Adrenal gland (tissue), 12 donors: Measurements from ENCODE around the gene CHD1. TPM values are rescaled to one million over a fixed set of nuclear protein-coding genes. Genes with fewer than 3 reads are reported as not detected.
A peak's percentile ranks its signal among the peaks of the same experiment; 100 is the strongest.

Experiments used
- DNase-seq, 7 donors: peaks; one replicate each; pipeline ENCODE4 v3.0.0-alpha.2; 2019 to 2020
- H3K27ac ChIP-seq, 5 donors: fragments of 200-600 bp; sonication (generic) in 4 of 5; 1 replicate in 3 of 5; 2 replicates in 2 of 5; pipeline versions ENCODE4 v1.5.1 to v1.8.0; 2016 to 2020; ENCODE audit warnings: mild to moderate bottlenecking in 1 of 5
- H3K27me3 ChIP-seq: fragments of 200-600 bp; 2 replicates; pipeline ENCODE4 v1.8.0; 2021
- H3K36me3 ChIP-seq, 2 donors: fragments of 200-600 bp; replicated peaks in 1 of 2; 1 replicate in 1 of 2; 2 replicates in 1 of 2; pipeline versions ENCODE4 v1.5.1 to v1.8.0; 2018 to 2022
- H3K4me1 ChIP-seq, 2 donors: fragments of 200-600 bp; replicated peaks in 1 of 2; 1 replicate in 1 of 2; 2 replicates in 1 of 2; pipeline versions ENCODE4 v1.5.1 to v1.8.0; 2018 to 2021
- H3K4me3 ChIP-seq, 4 donors: fragments of 200-600 bp; sonication (generic) in 3 of 4; one replicate each; pipeline ENCODE4 v1.5.1; 2016 to 2018
- H3K9me3 ChIP-seq, 3 donors: fragments of 200-600 bp; sonication (generic) in 1 of 3; replicated peaks in 1 of 3; 1 replicate in 2 of 3; 2 replicates in 1 of 3; pipeline versions ENCODE4 v1.5.1 to v1.8.0; 2016 to 2021
- CTCF ChIP-seq, 6 experiments: fragments of 450-650 bp in 4 of 6; fragments of 200-600 bp in 2 of 6; sonication (generic) in 1 of 6; IDR thresholded peaks; 1 replicate in 5 of 6; 2 replicates in 1 of 6; pipeline versions ENCODE4 v1.5.1 to v1.8.0; 2016 to 2021; ENCODE audit warnings: antibody characterized with exemption in 6 of 6, mild to moderate bottlenecking in 2 of 6, moderate library complexity in 1 of 6
- POLR2A ChIP-seq, 2 donors: fragments of 450-650 bp; IDR thresholded peaks; one replicate each; pipeline ENCODE4 v1.6.1; 2017; ENCODE audit warnings: antibody characterized with exemption in 2 of 2, mild to moderate bottlenecking in 2 of 2, moderate library complexity in 1 of 2
- WGBS, 4 donors: extraction: QIAGEN DNeasy Blood & Tissue Kit in 2 of 4; methylation state at CpG; one replicate each; pipeline versions ENCODE4 v1.1.5 to v1.1.7; 2013 to 2017; 5-methylcytosine and 5-hydroxymethylcytosine counted together
- intact Hi-C, 2 donors: fragments of 100-400 bp; cut with DNase I; formaldehyde crosslinking; loops; one replicate each; pipeline versions ENCODE4 v1.14.1 to v1.15.0; 2022 to 2023
- polyA plus RNA-seq, 3 donors: library from polyadenylated mRNA; stranded (reverse); fragments of 200-250 nt in 2 of 3; fragments of 350-450 nt in 1 of 3; fragmentation: Illumina TruSeq in 1 of 3; extraction: RNeasy Lipid Tissue Mini Kit (QIAGEN cat#74804) in 1 of 3; gene quantifications; one replicate each; pipeline ENCODE4 v1.2.3, GENCODE V29; 2013 to 2014
- total RNA-seq, 9 donors: library from RNA; depleted of rRNA in 4 of 9; stranded (reverse); fragments of >200 nt in 4 of 9; fragments of 120-200 nt in 1 of 9; fragmentation: NEBNext Ultra II Directional in 1 of 9; extraction: Animal tissue kit (Norgen Biotek cat#: 25700) in 1 of 9; gene quantifications; one replicate each; pipeline versions ENCODE4 v1.1.0 to v1.2.4, GENCODE V29; 2013 to 2023
- donor health status: healthy with polysubstance abuse.
- donor health status: Bipolar disorder and iron deficiency.
- donor health status: DM: yes; HTN: yes; CAD: no.
- donor health status: DM: no; HTN: no; CAD: no.
- donor health status: DM: no; HTN: no; CAD: no.
- donor health status: DM: yes; HTN: yes; CAD: no.

Gene CHD1
- total and polyA plus RNA-seq, 12 donors: 16.0 to 64.9 (median 27.9) TPM

DNA sequence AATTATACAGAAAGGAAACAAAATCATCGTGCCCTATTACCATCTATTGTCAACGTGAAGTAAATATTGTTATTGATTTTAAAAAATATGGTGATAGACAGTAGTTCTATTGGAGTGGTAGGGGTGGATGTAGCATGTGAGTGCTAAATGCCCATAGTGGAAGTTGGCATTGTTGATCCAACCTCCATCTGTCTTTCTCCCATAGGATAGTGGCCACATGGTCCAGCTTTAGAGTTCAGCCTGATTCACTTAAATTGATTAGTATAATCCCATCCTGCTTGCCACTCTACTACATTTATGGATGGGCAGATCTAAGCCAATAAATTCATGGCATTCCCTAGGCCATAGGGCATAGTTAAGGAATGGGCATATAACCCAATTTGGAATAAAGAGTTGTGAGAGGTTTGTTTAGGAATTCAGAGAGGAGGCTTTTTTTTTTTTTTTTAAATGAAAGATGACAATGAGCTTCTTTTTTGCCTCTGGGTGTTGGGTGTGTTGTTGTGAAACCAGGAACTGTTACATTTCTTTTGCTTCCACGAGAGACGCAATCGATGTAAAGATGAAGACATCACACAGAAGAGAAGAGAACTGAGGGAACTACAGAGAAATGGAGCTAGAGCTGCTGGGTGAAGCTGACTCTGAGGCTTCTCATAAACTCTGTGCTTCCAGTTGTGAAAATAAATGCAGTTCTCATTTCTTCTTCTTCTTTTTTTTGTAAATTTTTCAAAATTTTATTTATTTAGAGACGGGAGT, 12.5 kb upstream of the CHD1 start:
- no peak overlapping the region for H3K4me3 ChIP-seq
- 75 to 79% (median 76%) methylated on average over 6 of the region's 6 CpGs for WGBS, 4 donors
- intact Hi-C loops: no loop called here
- H3K9me3 ChIP-seq: no peaks in the 10 kb centered on the region
- DNase-seq: no peak
- H3K27me3 ChIP-seq: no peaks in the 10 kb centered on the region
- TF ChIP-seq CTCF (IDR thresholded peaks at IDR 0.05): no peak
- H3K36me3 ChIP-seq: no peaks in the 10 kb centered on the region
- peaks cover 3 to 36% of the 10 kb centered on the region in 2 donors for H3K4me1 ChIP-seq
- H3K27ac ChIP-seq: peak overlapping the region in 1 of 5 donors; percentile 20

DNA sequence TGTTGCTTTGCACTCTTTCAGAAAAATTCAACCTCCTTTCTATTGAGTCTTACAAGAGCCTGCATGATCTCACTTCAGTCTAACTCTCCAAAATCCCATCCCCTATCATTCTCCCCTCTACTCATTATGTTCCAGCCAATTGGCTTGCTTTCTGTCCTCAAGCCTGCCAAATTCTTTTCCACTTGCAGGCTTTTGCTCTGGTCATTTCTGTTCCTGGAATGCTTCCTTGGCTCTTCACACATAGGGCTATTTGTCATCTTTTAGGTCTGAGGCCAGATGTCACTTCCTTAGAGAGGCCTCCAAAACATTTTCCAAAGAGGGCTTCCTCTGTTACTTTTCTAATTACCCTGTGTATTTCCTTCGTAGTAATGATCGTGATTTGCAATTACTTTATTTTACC, 11.8 kb upstream of the CHD1 start:
- Histone ChIP-seq H3K36me3 (no peaks in the 10 kb centered on the region), H3K9me3 (no peaks in the 10 kb centered on the region), H3K27me3 (no peaks in the 10 kb centered on the region), H3K4me1 (peaks cover 3 to 36% of the 10 kb centered on the region in 2 donors), H3K27ac (peak overlapping the region in 1 of 5 donors; percentile 4), H3K4me3 (no peak overlapping the region)
- intact Hi-C loops: no loop called here
- TF ChIP-seq CTCF (IDR thresholded peaks at IDR 0.05): no peak
- TF ChIP-seq POLR2A (IDR thresholded peaks at IDR 0.05): no peak
- peak in 3 of 7 donors; percentile 10 to 21 (median 19) for DNase-seq
- 25 to 42% (median 35%) methylated on average over 2 of the region's 2 CpGs for WGBS, 4 donors

DNA sequence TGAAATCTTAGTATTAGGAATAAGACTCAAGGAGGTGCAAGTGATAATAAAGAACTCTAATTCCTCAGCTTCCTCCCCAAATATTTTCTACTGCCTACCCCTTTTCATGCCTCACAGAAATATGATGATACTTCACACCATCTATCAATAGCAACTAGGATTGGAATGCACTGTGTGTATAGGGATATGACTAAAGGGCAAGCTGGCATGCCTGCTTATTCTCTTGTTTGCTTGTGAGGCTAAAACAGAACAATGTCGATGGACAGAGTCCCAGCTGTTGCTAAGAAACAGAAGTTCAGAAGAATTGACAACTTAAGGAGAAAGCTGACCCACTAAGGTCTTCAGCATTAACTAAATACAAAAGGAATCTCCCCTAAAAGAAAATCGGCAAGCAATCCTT, 9.7 kb upstream of the CHD1 start:
- peaks cover 3 to 36% of the 10 kb centered on the region in 2 donors for H3K4me1 ChIP-seq
- no peaks in the 10 kb centered on the region for H3K27me3 ChIP-seq
- no peaks in the 10 kb centered on the region for H3K9me3 ChIP-seq
- no peaks in the 10 kb centered on the region for H3K36me3 ChIP-seq
- 43 to 53% (median 48%) methylated on average over 2 of the region's 2 CpGs for WGBS, 4 donors
- TF ChIP-seq CTCF (IDR thresholded peaks at IDR 0.05): no peak
- no peak for TF ChIP-seq POLR2A (IDR thresholded peaks at IDR 0.05)
- intact Hi-C loops: no loop called here
- DNase-seq: no peak
- no peak overlapping the region for H3K4me3 ChIP-seq
- no peak overlapping the region for H3K27ac ChIP-seq

- H3K4me3 ChIP-seq: no peak overlapping the region
- no peak for DNase-seq
- intact Hi-C loops: no loop called here
- WGBS, 4 donors: 81 to 90% (median 87%) methylated on average over 3 of the region's 3 CpGs
- no peaks in the 10 kb centered on the region for H3K36me3 ChIP-seq
- H3K4me1 ChIP-seq: peaks cover 3 to 36% of the 10 kb centered on the region in 2 donors
- H3K9me3 ChIP-seq: no peaks in the 10 kb centered on the region
- no peaks in the 10 kb centered on the region for H3K27me3 ChIP-seq
- no peak overlapping the region for H3K27ac ChIP-seq
- no peak for TF ChIP-seq POLR2A (IDR thresholded peaks at IDR 0.05)
- TF ChIP-seq CTCF (IDR thresholded peaks at IDR 0.05): no peak
Observed at GRCh38 chr5:98936948-98937715, 8.3 kb upstream of the CHD1 start.
